GM21619 (cell line): ENCODE results near the gene ARSI.

Source experiments
- ATAC-seq: cut with Tn5 transposase; IDR thresholded peaks from one replicate; pipeline ENCODE4 v1.9.1; 2021; ENCODE audit not compliant: unreplicated experiment

ARSI gene

GRCh38 chr5:150295172-150295634 lies 7.5 kb downstream of the ARSI start:
- no peak for ATAC-seq

DNA sequence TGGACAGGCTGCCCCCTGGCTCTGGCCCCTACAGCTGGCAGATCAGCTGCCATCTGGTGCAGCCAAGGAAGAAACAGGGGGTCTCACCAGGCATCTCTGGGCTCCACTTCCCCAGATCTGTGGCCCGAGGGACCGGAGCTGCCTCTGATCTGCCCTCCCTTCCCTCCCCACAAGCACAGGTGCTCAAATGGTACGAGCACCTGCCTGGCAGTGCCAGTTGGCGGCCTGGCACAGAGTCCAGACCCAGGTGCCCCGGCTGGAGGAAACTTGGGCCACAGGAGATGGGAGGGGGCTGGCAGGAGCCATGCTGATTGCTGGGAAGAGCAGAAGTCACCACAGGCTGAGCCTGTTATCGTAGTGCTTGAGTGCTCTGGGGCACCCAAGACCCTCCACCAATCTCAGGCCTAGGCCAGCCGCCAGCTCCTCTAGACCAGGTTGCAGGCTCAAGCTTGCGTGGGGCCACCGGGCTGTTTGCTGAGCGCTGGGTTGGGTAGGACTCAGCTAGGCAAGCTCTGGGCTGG lies 8.1 kb downstream of the ARSI start:
- ATAC-seq, result no peak

DNA sequence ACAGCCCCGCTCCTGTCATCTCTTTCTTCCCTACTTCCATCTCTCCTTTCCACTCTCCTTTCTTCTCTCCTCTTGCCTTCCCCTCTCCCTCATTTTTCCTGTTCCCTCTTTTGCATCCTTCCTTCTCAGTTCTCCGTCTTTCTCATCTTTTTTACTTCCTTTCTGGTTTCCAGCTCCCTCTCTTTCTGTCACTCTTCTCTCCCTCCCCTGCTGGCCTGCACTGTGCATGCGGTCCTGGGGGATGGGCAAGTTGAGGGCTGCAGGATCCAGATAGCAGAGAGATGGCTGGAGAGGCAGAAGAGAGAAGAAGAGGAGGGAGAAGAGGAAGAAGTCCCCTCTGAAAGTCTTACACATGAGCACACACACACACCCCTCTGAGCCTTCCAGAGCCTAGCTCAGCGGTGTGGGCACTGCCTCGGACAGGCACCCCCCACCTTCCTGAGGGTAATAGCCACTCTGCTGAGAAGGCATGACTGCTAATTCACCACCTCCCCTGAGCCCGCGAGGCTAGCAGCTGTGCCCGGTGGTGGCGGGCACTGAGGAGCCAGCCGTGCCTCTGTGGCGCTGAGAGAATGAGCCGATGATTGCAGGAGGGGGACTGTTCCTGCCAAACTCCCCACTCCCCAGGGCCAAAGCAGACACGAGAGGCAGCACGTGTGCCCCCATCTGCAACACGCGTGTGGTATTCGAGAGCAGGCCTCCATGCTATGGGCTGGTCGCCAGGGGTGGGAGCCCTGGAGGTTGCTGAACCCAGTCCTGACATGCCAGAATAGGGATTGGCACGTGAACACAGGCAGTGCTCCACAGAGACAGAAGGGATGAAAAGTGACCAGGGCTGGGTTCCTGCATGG lies 9.4 kb downstream of the ARSI start:
- ATAC-seq, result no peak

GRCh38 chr5:150291388-150292385 lies 11.0 kb downstream of the ARSI start:
- ATAC-seq, result no peak

GRCh38 chr5:150289551-150290390 lies 12.9 kb downstream of the ARSI start, which contains the start of gene CAMK2A:
Gene CAMK2A, minus strand, starts transcription at chr5:150289773. Its CDS starts 148 bp downstream, at chr5:150289625.
- no peak for ATAC-seq

- no peak for ATAC-seq
Measured at GRCh38 chr5:150288791-150289190, 13.9 kb downstream of the ARSI start.

DNA sequence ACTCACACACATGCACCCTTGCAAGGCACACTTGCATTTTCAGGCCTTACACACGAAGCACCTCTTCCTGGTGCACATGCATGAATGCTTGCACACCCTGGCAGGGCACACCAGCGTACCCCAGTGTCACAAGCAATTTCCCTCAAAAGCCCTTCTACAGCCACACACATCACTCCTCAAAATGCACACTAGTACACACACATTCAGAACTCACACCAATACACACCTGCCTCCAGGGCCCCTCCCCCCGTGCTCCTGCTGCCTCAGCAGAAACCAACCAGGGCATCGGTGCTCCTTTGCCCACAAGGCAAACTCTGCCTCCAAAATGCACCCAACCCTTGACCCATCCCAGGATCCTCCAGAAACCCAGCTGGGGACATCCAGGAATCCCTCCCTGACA lies 14.3 kb downstream of the ARSI start:
- ATAC-seq, result no peak

DNA sequence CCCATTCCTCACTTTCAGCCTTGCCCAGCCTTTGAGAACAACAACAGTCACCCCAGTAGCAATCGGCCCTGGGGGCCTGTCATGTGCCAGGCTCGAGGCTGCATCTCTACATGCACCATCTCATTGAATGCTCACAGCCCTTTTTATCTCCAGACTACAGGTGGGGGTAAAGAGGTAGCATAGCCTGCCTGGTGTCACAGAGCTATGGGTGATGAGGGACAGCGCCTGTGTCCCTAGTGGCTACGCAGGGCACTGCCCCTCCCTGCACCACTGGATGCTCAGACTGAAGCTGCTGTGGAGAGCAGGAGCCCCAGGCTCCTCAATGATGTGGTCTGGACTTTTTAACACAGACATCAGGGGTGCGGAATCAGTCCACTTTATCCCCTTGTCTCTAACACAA lies 15.9 kb downstream of the ARSI start:
- no peak for ATAC-seq

DNA sequence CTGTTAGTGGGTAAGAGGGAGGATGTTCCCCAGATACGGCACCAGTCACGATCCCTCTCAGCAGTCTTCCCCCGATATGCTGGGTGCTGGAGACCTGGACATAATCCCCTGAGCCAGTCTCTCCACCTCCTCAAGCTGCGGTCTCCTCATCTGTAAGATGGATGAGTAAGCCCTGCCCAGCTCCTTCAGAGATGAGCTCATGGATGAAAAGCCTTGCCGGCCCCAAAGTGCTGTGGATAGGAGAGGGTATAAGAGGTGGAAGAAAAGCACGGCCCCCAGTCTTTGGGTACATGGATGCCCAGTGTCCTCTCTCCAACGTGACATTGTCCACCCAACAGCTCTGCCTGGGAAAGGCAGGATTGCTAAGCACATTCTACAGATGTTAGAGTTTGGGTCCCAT lies 17.6 kb downstream of the ARSI start:
- no peak for ATAC-seq

DNA sequence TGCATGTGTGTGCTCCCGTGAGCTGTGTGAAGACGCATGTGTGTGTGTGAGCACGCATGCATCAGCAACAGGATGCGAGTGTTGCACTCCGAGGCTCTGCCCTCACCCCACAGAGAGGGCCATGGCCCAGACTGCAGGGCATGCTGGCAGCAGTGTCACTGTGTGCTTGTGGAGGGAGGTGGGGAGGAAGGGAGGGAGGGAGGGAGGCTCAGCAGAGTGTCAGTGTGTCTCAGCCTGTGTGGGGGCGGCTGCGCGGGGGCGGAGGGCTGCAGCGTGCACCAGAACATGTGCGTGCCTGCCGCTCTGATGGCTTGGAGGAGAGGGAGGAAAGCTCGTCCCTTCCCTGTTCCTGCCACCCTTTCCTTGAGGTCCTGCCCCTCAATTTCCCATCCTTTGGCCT lies 18.4 kb downstream of the ARSI start:
- ATAC-seq, result no peak

GRCh38 chr5:150283904-150284303 lies 18.8 kb downstream of the ARSI start:
- ATAC-seq, result no peak

DNA sequence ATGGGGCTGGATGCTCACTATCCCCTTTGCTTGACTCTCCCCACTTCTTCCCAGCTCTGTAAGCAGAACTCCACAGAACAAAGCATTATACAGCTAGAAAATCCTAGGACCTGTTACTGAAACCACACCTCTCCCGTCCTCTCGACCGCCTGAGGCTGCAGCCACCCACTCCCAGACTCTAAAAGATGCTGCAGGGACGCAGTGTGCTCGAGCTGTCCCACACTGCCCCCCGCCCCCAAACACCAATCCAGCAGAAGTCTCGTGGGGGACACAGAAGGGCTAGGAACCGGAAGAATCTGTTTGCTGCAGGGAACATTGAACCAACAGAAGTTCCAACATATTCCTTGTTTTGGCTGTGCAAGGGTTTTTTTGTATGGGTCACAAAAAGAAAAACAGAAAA lies 20.7 kb downstream of the ARSI start:
- ATAC-seq, result no peak

DNA sequence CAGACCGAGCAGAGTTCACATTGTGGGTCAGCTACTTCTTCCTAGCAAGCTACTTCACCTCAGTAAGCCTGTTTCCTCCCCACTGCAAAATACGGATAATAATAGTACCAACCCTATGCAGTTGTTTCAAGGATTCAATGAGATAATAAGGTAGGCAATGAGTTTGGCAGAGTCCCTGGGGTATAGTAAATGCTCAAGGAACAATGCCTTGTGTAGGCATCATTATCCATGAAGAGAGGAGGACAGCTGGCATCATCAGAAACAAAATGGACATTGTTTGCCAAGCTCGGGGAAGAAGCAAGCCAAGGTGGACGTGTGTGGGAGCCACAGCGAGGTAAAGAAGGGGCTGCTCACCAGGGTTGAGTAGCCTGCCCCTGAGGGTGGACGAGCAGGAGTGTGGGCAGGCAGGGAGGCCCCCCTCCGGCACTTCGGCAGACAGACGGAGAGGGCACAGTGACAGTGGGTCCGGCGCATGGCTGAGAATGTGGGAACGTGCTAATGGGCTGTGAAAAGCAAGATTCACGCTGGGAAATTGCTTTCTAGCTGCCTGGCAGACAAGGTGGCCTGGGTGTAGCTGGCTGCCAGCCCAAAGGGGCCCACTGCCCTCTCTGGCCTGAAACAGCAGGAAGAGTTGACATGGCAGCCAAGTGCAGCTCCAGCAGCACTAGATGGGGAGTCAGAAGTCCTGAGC lies 23.2 kb downstream of the ARSI start:
- ATAC-seq, result no peak

- ATAC-seq, result no peak
Measured at GRCh38 chr5:150278916-150279315, 23.8 kb downstream of the ARSI start.

- ATAC-seq, result no peak
Measured at GRCh38 chr5:150278046-150278730, 24.5 kb downstream of the ARSI start.

- no peak for ATAC-seq
Measured at GRCh38 chr5:150277043-150277442, 25.7 kb downstream of the ARSI start.

DNA sequence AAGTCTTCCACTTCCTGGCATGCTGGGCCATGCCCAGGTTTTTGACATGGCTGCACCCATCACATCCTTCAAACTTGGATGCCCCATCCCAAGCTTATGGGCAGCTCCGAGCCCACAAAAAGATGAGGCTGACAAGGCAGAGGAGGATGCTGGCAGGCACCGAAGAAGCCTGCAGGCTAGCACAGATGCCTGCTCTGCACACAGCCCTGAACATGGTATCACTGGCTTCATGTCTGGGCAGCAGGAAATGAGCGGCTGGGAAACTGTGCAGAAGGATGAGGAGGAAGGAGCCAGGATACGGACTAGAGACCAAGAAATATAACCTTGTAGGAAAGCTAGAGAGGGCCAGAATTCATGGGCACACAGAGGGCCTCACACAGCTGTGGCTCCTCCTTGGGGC lies 27.9 kb downstream of the ARSI start:
- no peak for ATAC-seq

DNA sequence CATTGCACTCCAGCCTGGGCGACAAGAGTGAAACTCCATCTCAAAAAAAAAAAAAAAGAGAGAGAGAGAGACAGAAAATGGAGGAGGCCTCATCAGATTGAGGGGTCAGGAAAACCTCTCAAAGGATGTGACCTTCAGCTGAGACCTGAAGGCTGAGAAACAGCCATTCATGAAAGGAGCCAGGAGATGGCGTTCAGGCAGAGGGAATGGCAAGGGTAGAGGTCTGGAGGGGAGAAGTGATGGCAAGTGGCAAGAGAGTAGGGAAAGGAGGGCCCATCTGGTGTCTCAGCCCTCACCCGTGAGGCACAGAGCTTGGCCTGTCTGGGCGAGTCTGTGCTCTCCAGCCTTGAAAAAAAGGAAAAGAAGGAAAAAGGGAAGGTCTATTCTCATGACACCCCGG lies 30.2 kb downstream of the ARSI start:
- ATAC-seq, result no peak

- no peak for ATAC-seq
Measured at GRCh38 chr5:150271923-150272322, 30.8 kb downstream of the ARSI start.
